ENCODE measurements around the gene ZNF385B.

Gene ZNF385B

GRCh38 chr2:179551539-179552045, 309.8 kb downstream of the ZNF385B start:
- no peak for DNase-seq (ENCODE audit: low read depth)

GRCh38 chr2:179550849-179551248, 310.6 kb downstream of the ZNF385B start:
- no peak for DNase-seq (ENCODE audit: low read depth)

GRCh38 chr2:179550214-179550613, 311.2 kb downstream of the ZNF385B start:
- DNase-seq (ENCODE audit: low read depth) = no peak

- no peak for DNase-seq (ENCODE audit: low read depth)
Measured at GRCh38 chr2:179546656-179547055, 314.8 kb downstream of the ZNF385B start.

GRCh38 chr2:179545024-179545423, 316.4 kb downstream of the ZNF385B start:
- no peak for DNase-seq (ENCODE audit: low read depth)

- no peak for DNase-seq (ENCODE audit: low read depth)
Measured at GRCh38 chr2:179543361-179543901, 318.0 kb downstream of the ZNF385B start.

- DNase-seq (ENCODE audit: low read depth) = no peak
Measured at GRCh38 chr2:179541586-179541985, 319.8 kb downstream of the ZNF385B start.

GRCh38 chr2:179539124-179539511, 322.3 kb downstream of the ZNF385B start:
- no peak for DNase-seq (ENCODE audit: low read depth)

- DNase-seq (ENCODE audit: low read depth) = no peak
Measured at GRCh38 chr2:179538406-179539123, 322.8 kb downstream of the ZNF385B start.

- DNase-seq (ENCODE audit: low read depth) = no peak
Measured at GRCh38 chr2:179536185-179536584, 325.2 kb downstream of the ZNF385B start.

GRCh38 chr2:179533875-179534274, 327.5 kb downstream of the ZNF385B start:
- DNase-seq (ENCODE audit: low read depth) = no peak

- DNase-seq (ENCODE audit: low read depth) = no peak
Measured at GRCh38 chr2:179532863-179533278, 328.5 kb downstream of the ZNF385B start.

- DNase-seq (ENCODE audit: low read depth) = no peak
Measured at GRCh38 chr2:179528576-179529069, 332.8 kb downstream of the ZNF385B start.

GRCh38 chr2:179525340-179525739, 336.1 kb downstream of the ZNF385B start:
- DNase-seq (ENCODE audit: low read depth) = no peak

GRCh38 chr2:179524809-179525339, 336.5 kb downstream of the ZNF385B start:
- no peak for DNase-seq (ENCODE audit: low read depth)

- DNase-seq (ENCODE audit: low read depth) = no peak
Measured at GRCh38 chr2:179521944-179522343, 339.5 kb downstream of the ZNF385B start.

- no peak for DNase-seq (ENCODE audit: low read depth)
Measured at GRCh38 chr2:179518830-179519229, 342.6 kb downstream of the ZNF385B start.

GRCh38 chr2:179513181-179513580, 348.2 kb downstream of the ZNF385B start:
- no peak for DNase-seq (ENCODE audit: low read depth)

- no peak for DNase-seq (ENCODE audit: low read depth)
Measured at GRCh38 chr2:179512281-179513035, 349.0 kb downstream of the ZNF385B start.

- DNase-seq (ENCODE audit: low read depth) = no peak
Measured at GRCh38 chr2:179511105-179511789, 350.2 kb downstream of the ZNF385B start.

GRCh38 chr2:179495315-179495714, 366.1 kb downstream of the ZNF385B start:
- no peak for DNase-seq (ENCODE audit: low read depth)

- DNase-seq (ENCODE audit: low read depth) = no peak
Measured at GRCh38 chr2:179488563-179488962, 372.8 kb downstream of the ZNF385B start.

Data from T follicular helper cell (primary cell).